Esophagus muscularis mucosa (tissue), 4 donors: Measurements from ENCODE around the gene PEX7. TPM values are rescaled to one million over a fixed set of nuclear protein-coding genes. Genes with fewer than 3 reads are reported as not detected.

Experiments
- DNase-seq: peaks from one replicate; pipeline ENCODE4 v3.0.0-alpha.2; 2017; ENCODE audit errors: extremely low spot score
- H3K27ac ChIP-seq, 4 donors: fragments of 200-600 bp; sonication (generic); replicated peaks in 1 of 4; 1 replicate in 3 of 4; 2 replicates in 1 of 4; pipeline ENCODE4 v1.5.1; 2016 to 2019; ENCODE audit warnings: mild to moderate bottlenecking in 1 of 4
- H3K27me3 ChIP-seq, 4 donors: fragments of 200-600 bp; sonication (generic); one replicate each; pipeline versions ENCODE4 v1.5.1 to v1.6.0; 2016 to 2019
- H3K36me3 ChIP-seq, 4 donors: fragments of 200-600 bp; sonication (generic); one replicate each; pipeline ENCODE4 v1.5.1; 2016 to 2019
- H3K4me1 ChIP-seq, 4 donors: fragments of 200-600 bp; sonication (generic); one replicate each; pipeline ENCODE4 v1.5.1; 2016 to 2019
- H3K4me3 ChIP-seq, 4 donors: fragments of 200-600 bp; sonication (generic); 1 replicate in 2 of 4; 2 replicates in 2 of 4; pipeline ENCODE4 v1.5.1; 2016 to 2019; ENCODE audit warnings: mild to moderate bottlenecking in 4 of 4, moderate library complexity in 1 of 4
- H3K9me3 ChIP-seq, 4 donors: fragments of 200-600 bp; sonication (generic); 1 replicate in 3 of 4; 2 replicates in 1 of 4; pipeline ENCODE4 v1.5.1; 2016 to 2019
- EP300 ChIP-seq: sonication (generic); formaldehyde crosslinking; IDR thresholded peaks from one replicate; pipeline ENCODE4 v1.6.1; 2017; ENCODE audit warnings: antibody characterized with exemption
- POLR2A ChIP-seq: fragments of 450-650 bp; IDR thresholded peaks from one replicate; pipeline ENCODE4 v1.6.1; 2017; ENCODE audit warnings: antibody characterized with exemption, moderate library complexity, mild to moderate bottlenecking, low read depth
- POLR2AphosphoS5 ChIP-seq, 2 donors: sonication (generic); formaldehyde crosslinking; IDR thresholded peaks; one replicate each; pipeline ENCODE4 v1.6.1; 2017; ENCODE audit warnings: antibody characterized with exemption in 2 of 2
- WGBS: methylation state at CpG from one replicate; pipeline ENCODE4 v1.1.5; 2018; 5-methylcytosine and 5-hydroxymethylcytosine counted together
- intact Hi-C: fragments of 100-400 bp; cut with DNase I; formaldehyde crosslinking; loops from one replicate; pipeline ENCODE4 v1.15.1; 2023
- total RNA-seq, 4 donors: library from RNA; depleted of rRNA; stranded (reverse); fragments of >200 nt; gene quantifications; one replicate each; pipeline versions ENCODE4 v1.1.0 to v1.2.1, GENCODE V29; 2016
- TF ChIP-seq, protein P1 (sequence below), 3 experiments: fragments of 200-600 bp in 2 of 3; fragments of 450-650 bp in 1 of 3; sonication (generic) in 2 of 3; IDR thresholded peaks; one replicate each; pipeline ENCODE4 v1.5.1; 2017 to 2019; ENCODE audit warnings: antibody characterized with exemption in 3 of 3, mild to moderate bottlenecking in 2 of 3, moderate library complexity in 1 of 3

The PEX7 gene
- total RNA-seq, 4 donors from 2014 or later, result 4.1 to 9.5 (median 5.6) TPM

GRCh38 chr6:136793363-136793762 lies 29.0 kb upstream of the PEX7 start:
- TF ChIP-seq POLR2A, result no peak
- TF ChIP-seq, protein P1, sequence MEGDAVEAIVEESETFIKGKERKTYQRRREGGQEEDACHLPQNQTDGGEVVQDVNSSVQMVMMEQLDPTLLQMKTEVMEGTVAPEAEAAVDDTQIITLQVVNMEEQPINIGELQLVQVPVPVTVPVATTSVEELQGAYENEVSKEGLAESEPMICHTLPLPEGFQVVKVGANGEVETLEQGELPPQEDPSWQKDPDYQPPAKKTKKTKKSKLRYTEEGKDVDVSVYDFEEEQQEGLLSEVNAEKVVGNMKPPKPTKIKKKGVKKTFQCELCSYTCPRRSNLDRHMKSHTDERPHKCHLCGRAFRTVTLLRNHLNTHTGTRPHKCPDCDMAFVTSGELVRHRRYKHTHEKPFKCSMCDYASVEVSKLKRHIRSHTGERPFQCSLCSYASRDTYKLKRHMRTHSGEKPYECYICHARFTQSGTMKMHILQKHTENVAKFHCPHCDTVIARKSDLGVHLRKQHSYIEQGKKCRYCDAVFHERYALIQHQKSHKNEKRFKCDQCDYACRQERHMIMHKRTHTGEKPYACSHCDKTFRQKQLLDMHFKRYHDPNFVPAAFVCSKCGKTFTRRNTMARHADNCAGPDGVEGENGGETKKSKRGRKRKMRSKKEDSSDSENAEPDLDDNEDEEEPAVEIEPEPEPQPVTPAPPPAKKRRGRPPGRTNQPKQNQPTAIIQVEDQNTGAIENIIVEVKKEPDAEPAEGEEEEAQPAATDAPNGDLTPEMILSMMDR (IDR thresholded peaks at IDR 0.05), result no peak
- H3K9me3 ChIP-seq, result no peaks in the 10 kb centered on the region
- no peaks in the 10 kb centered on the region for H3K36me3 ChIP-seq
- H3K4me1 ChIP-seq, result peaks cover 3 to 35% (median 30%) of the 10 kb centered on the region in 4 donors
- peak overlapping the region; percentile 90 to 97 (median 95) for H3K27ac ChIP-seq
- peak overlapping the region; percentile 67 to 93 (median 86) for H3K4me3 ChIP-seq
- intact Hi-C loops, result loop anchor here (2.0 kb wide), 1 partner anchor 211 kb away; no protein-coding TSS in a partner anchor
- DNase-seq, result no peak
- 31% methylated on average over 8 of the region's 8 CpGs for WGBS
- no peaks in the 10 kb centered on the region for H3K27me3 ChIP-seq

GRCh38 chr6:136795386-136795785 lies 27.0 kb upstream of the PEX7 start:
- DNase-seq, result no peak
- H3K36me3 ChIP-seq, result no peaks in the 10 kb centered on the region
- peaks cover 3 to 15% (median 14%) of the 10 kb centered on the region in 4 donors for H3K4me1 ChIP-seq
- TF ChIP-seq, protein P1 (IDR thresholded peaks at IDR 0.05), result no peak
- TF ChIP-seq POLR2AphosphoS5 (IDR thresholded peaks at IDR 0.05) (no peak), POLR2A (no peak), EP300 (no peak)
- no peaks in the 10 kb centered on the region for H3K9me3 ChIP-seq
- intact Hi-C loops, result no loop called here
- no peaks in the 10 kb centered on the region for H3K27me3 ChIP-seq
- WGBS, result 92% methylated on average over 2 of the region's 2 CpGs
- H3K27ac ChIP-seq, result no peak overlapping the region
- H3K4me3 ChIP-seq, result no peak overlapping the region

- H3K9me3 ChIP-seq, result no peaks in the 10 kb centered on the region
- H3K4me3 ChIP-seq, result no peak overlapping the region
- WGBS, result 97% methylated on average over 5 of the region's 5 CpGs
- peaks cover 3 to 9% (median 9%) of the 10 kb centered on the region in 4 donors for H3K4me1 ChIP-seq
- intact Hi-C loops, result no loop called here
- no peak for DNase-seq
- no peaks in the 10 kb centered on the region for H3K27me3 ChIP-seq
- TF ChIP-seq POLR2AphosphoS5 (IDR thresholded peaks at IDR 0.05), result no peak
- TF ChIP-seq EP300, result no peak
- TF ChIP-seq POLR2A, result no peak
- TF ChIP-seq, protein P1 (IDR thresholded peaks at IDR 0.05), result no peak
- no peaks in the 10 kb centered on the region for H3K36me3 ChIP-seq
- H3K27ac ChIP-seq, result no peak overlapping the region
Measured at GRCh38 chr6:136795996-136796395, 26.4 kb upstream of the PEX7 start.

DNA sequence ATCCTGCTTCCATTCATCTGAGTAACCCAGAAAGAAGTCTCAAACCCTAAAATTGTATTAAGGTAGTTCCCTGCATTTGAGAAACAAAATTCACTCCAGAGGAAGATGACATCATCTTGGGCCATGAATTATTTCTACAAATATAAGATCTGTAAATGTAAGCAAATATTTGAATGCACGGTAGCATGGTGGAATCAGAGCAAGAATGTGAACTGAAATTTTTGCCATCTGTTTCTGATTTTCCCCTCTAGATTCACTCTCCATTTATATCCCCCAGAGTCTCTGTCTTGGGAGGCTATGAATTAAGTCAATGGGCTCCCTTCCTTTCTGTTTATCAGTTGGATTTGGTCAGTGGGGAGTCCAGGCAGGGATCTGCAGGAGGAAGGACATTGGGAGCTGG lies 24.3 kb upstream of the PEX7 start:
- H3K27me3 ChIP-seq, result no peaks in the 10 kb centered on the region
- intact Hi-C loops, result no loop called here
- H3K36me3 ChIP-seq, result no peaks in the 10 kb centered on the region
- H3K27ac ChIP-seq, result no peak overlapping the region
- no peaks in the 10 kb centered on the region for H3K9me3 ChIP-seq
- H3K4me1 ChIP-seq, result peaks cover 3 to 8% (median 8%) of the 10 kb centered on the region in 4 donors
- DNase-seq, result no peak
- no peak overlapping the region for H3K4me3 ChIP-seq
- WGBS, result 95% methylated on average over 1 of the region's 1 CpG
- no peak for TF ChIP-seq EP300
- TF ChIP-seq, protein P1 (IDR thresholded peaks at IDR 0.05), result no peak
- no peak for TF ChIP-seq POLR2AphosphoS5 (IDR thresholded peaks at IDR 0.05)
- TF ChIP-seq POLR2A, result no peak

DNA sequence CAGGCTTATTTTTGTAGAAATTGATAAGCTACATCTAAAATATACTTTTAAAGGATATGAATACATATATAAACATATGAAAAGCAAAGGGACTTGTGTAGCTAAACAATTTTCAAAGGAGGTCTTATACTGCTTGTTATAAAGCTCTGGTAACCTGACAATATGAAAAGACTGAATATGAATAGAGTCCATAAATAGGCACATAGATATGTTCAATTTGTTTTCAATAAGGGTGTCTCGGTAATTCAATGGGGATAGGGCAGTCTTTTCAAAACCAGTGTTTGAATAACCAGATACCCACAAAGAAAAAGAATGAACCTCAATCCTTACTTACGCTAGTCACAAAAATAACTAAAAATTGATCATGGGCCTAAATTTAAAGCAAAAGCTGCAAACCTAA lies 20.8 kb upstream of the PEX7 start:
- Histone ChIP-seq H3K27ac (no peak overlapping the region), H3K36me3 (no peaks in the 10 kb centered on the region), H3K4me1 (no peaks in the 10 kb centered on the region), H3K27me3 (no peaks in the 10 kb centered on the region), H3K9me3 (no peaks in the 10 kb centered on the region), H3K4me3 (no peak overlapping the region)
- DNase-seq, result no peak
- TF ChIP-seq POLR2AphosphoS5 (IDR thresholded peaks at IDR 0.05), result no peak
- no peak for TF ChIP-seq POLR2A
- TF ChIP-seq, protein P1 (IDR thresholded peaks at IDR 0.05), result no peak
- TF ChIP-seq EP300, result no peak
- WGBS, result 100% methylated on average over 2 of the region's 2 CpGs
- intact Hi-C loops, result no loop called here
